ENCODE results near the gene COMT.

GRCh38 chr22:19955241-19956128, 13.9 kb downstream of the COMT start:
- no peak for TF ChIP-seq POLR2A (IDR thresholded peaks at IDR 0.05; ENCODE audit: low read depth, low read length)
- no peak for TF ChIP-seq POLR2AphosphoS5 (IDR thresholded peaks at IDR 0.05; ENCODE audit: low read depth, low read length)
- TF ChIP-seq TAF1 (IDR thresholded peaks at IDR 0.05; ENCODE audit: borderline replicate concordance, low read depth, low read length), result no peak

Measured in GM12892 (cell line).